OCI-LY1 (cell line): Measurements from ENCODE around the gene TECR.
"Not testable (repeated sequence)": the region's sequence is repeated elsewhere in the genome, so short reads cannot be mapped to it uniquely, and the experiment has no call there.

Source experiments
- H2AFZ ChIP-seq: fragments of 200-600 bp; sonication (generic), shearing (Covaris generic); 2 replicates; pipeline ENCODE4 v1.6.0; 2014; ENCODE audit warnings: antibody characterized with exemption, mild to moderate bottlenecking, low read length
- H3F3A ChIP-seq: fragments of 200-600 bp; sonication (generic), shearing (Covaris generic); 2 replicates; pipeline ENCODE4 v1.6.0; 2014; ENCODE audit warnings: mild to moderate bottlenecking, antibody characterized with exemption, low read length, moderate library complexity; ENCODE audit not compliant: insufficient read depth
- H3K27ac ChIP-seq: fragments of 200-600 bp; sonication (generic); 2 replicates; pipeline ENCODE4 v1.5.1; 2014; ENCODE audit warnings: low read length, mixed run types, mild to moderate bottlenecking, low read depth; ENCODE audit not compliant: poor library complexity, severe bottlenecking
- H3K27me3 ChIP-seq: fragments of 200-600 bp; sonication (generic); 2 replicates; pipeline ENCODE4 v1.6.0; 2014; ENCODE audit warnings: antibody characterized with exemption, mild to moderate bottlenecking, low read length, moderate library complexity; ENCODE audit not compliant: insufficient read depth
- H3K36me3 ChIP-seq: fragments of 200-600 bp; sonication (generic); 2 replicates; pipeline ENCODE4 v1.6.1; 2014; ENCODE audit warnings: mild to moderate bottlenecking, antibody characterized with exemption, low read length, moderate library complexity, mixed read lengths; ENCODE audit not compliant: insufficient read depth
- H3K4me1 ChIP-seq: fragments of 200-600 bp; sonication (generic); 2 replicates; pipeline ENCODE4 v1.5.1; 2014; ENCODE audit warnings: mild to moderate bottlenecking, low read length, moderate library complexity; ENCODE audit not compliant: insufficient read depth, severe bottlenecking
- H3K4me2 ChIP-seq: fragments of 200-600 bp; sonication (generic), shearing (Covaris generic); 2 replicates; pipeline ENCODE4 v1.6.1; 2014; ENCODE audit warnings: low read length
- H3K4me3 ChIP-seq: fragments of 200-600 bp; sonication (generic); 2 replicates; pipeline ENCODE4 v1.5.1; 2014; ENCODE audit warnings: low read length, low read depth, mild to moderate bottlenecking, mixed read lengths; ENCODE audit not compliant: poor library complexity, severe bottlenecking
- H3K79me2 ChIP-seq: fragments of 200-600 bp; shearing (Covaris generic); 2 replicates; pipeline ENCODE4 v1.6.1; 2016; ENCODE audit warnings: mixed run types, low read length, mixed read lengths; ENCODE audit not compliant: insufficient read depth
- H3K9ac ChIP-seq: fragments of 200-600 bp; sonication (generic), shearing (Covaris generic); 2 replicates; pipeline ENCODE4 v1.6.1; 2014; ENCODE audit warnings: mild to moderate bottlenecking, low read length, mixed read lengths
- H3K9me2 ChIP-seq: fragments of 200-600 bp; sonication (generic), shearing (Covaris generic); 2 replicates; pipeline ENCODE4 v1.6.1; 2014; ENCODE audit warnings: low read depth, mild to moderate bottlenecking, low read length, mixed read lengths
- H3K9me3 ChIP-seq: fragments of 200-600 bp; shearing (Covaris generic); 2 replicates; pipeline ENCODE4 v1.6.1; 2014; ENCODE audit warnings: low read length, mixed read lengths
- H4K20me1 ChIP-seq: fragments of 200-600 bp; sonication (generic), shearing (Covaris generic); 2 replicates; pipeline ENCODE4 v1.6.0; 2016; ENCODE audit warnings: mild to moderate bottlenecking, low read length; ENCODE audit not compliant: insufficient read depth
- EZH2 ChIP-seq: fragments of 200-600 bp; sonication (generic), shearing (Covaris generic); IDR thresholded peaks from 2 replicates; pipeline ENCODE4 v1.8.0; 2017; ENCODE audit warnings: borderline replicate concordance, mixed run types, mild to moderate bottlenecking, antibody characterized with exemption, low read length, moderate library complexity, mixed read lengths
- TF ChIP-seq, protein P1 (sequence below): fragments of 200-600 bp; sonication (generic), shearing (Covaris generic); IDR thresholded peaks from 2 replicates; pipeline ENCODE4 v1.5.1; 2017; ENCODE audit warnings: mild to moderate bottlenecking, antibody characterized with exemption, low read length, moderate library complexity, mixed read lengths

TECR gene

DNA sequence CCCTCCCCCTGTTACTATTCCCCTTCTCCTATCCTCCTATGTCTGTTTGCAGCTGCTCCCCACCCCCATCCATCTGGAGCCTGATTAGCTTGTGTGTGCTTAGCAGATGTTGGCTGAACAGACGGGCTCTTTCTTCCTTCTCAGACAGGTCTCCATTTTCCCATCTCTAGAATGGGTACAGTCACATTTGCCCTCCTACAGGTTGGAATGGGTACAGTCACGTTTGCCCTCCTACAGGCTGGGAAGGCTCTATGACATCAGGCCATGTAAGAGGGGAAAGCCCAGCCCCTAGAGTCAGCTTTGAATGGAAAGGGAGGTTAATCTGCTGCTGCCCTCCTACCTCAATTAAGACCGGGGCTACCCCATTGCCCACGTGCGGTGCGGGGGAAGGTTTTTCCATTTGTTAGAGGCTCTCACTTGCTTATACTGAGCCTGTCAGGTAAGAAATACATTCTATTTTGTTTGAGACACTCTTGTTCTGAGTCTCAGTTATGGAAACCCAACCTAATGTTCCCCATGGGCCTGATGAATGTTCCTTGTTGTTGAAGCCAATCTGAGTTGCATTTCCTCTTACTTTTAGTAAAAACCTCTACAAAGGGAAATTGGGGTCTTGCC, 51.3 kb downstream of the TECR start:
- Histone ChIP-seq H3K4me3 (no peak overlapping the region), H3K9ac (no peak overlapping the region), H3K9me2 (no peaks in the 10 kb centered on the region), H3K27me3 (no peaks in the 10 kb centered on the region), H3K9me3 (no peaks in the 10 kb centered on the region), H3K27ac (peak overlapping the region; percentile 85), H3K36me3 (no peaks in the 10 kb centered on the region; the same call in 1 of the 2 replicates), H3K4me2 (no peak overlapping the region), H3K79me2 (peaks cover 8% of the 10 kb centered on the region; the same call in 1 of the 2 replicates), H3F3A (no peaks in the 10 kb centered on the region), H3K4me1 (peaks cover 30% of the 10 kb centered on the region), H2AFZ (no peak overlapping the region; the same call in 1 of the 2 replicates), H4K20me1 (no peaks in the 10 kb centered on the region)
- no peak for TF ChIP-seq EZH2
- TF ChIP-seq, protein P1, sequence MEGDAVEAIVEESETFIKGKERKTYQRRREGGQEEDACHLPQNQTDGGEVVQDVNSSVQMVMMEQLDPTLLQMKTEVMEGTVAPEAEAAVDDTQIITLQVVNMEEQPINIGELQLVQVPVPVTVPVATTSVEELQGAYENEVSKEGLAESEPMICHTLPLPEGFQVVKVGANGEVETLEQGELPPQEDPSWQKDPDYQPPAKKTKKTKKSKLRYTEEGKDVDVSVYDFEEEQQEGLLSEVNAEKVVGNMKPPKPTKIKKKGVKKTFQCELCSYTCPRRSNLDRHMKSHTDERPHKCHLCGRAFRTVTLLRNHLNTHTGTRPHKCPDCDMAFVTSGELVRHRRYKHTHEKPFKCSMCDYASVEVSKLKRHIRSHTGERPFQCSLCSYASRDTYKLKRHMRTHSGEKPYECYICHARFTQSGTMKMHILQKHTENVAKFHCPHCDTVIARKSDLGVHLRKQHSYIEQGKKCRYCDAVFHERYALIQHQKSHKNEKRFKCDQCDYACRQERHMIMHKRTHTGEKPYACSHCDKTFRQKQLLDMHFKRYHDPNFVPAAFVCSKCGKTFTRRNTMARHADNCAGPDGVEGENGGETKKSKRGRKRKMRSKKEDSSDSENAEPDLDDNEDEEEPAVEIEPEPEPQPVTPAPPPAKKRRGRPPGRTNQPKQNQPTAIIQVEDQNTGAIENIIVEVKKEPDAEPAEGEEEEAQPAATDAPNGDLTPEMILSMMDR: peak; percentile 30; the same call in 1 of the 2 replicates

DNA sequence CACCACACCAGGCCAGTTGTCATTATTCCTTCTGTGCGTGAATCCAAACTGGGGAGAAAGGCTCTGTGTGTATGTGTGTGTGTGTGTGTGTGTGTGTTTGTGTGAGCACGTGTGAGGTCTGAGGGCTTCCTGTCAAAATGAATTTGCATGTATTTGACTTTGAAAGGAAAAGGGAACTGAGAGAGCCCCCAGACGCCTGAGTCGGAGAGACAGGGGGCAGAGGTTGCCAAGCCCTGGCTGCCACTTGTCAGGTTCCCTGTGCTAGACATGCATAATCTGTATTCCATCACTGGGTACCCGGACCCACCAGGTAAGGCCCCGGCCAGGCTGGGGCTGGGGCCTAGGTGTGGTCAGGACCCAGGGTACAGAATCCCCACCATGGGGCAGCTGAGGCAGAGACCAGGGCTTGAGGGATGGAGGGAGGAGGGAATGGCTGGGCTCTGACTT, 53.5 kb downstream of the TECR start, which contains the start of gene CLEC17A:
TSS of gene CLEC17A (plus strand) at position 191 of the 447 bp plus-strand sequence. CDS start at position 268, 77 bp downstream.
- H3K4me2 ChIP-seq: peak within 1 kb of the TSS; percentile 56
- H3K9me3 ChIP-seq: no peaks in the 10 kb centered on the region
- TF ChIP-seq EZH2: no peak
- TF ChIP-seq, protein P1: no peak
- H3K79me2 ChIP-seq: peaks cover 8% of the 10 kb centered on the region; the same call in 1 of the 2 replicates
- no peaks in the 10 kb centered on the region for H3F3A ChIP-seq
- H3K4me3 ChIP-seq: peak within 1 kb of the TSS; percentile 66
- H4K20me1 ChIP-seq: no peaks in the 10 kb centered on the region
- H3K27ac ChIP-seq: peak within 1 kb of the TSS; percentile 85
- no peak within 1 kb of the TSS for H2AFZ ChIP-seq
- peak within 1 kb of the TSS; percentile 77 for H3K9ac ChIP-seq
- H3K27me3 ChIP-seq: no peaks in the 10 kb centered on the region
- peaks cover 4% of the 10 kb centered on the region for H3K36me3 ChIP-seq
- peaks cover 21% of the 10 kb centered on the region for H3K4me1 ChIP-seq
- no peaks in the 10 kb centered on the region for H3K9me2 ChIP-seq

DNA sequence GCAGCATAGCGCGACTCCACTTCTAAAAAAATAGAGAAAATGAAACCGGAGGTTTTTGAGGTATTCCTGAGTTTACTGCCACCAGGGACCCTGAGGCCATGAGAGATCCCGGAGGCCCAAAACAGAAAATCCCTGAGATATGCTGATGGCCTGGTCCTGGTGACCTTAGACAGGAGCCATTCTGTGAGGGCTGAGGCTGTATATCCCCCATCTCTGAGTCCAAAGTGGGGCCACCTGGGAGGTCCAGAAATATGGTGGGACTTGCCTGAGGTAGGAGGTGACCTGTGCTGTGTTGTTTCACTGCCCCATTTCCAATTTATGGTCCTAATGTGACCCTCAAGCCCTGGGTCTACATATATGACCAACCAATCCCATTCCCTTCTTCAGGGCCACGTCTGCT, 55.0 kb downstream of the TECR start:
- not testable (repeated sequence) for H3K9me2 ChIP-seq, H3K36me3 ChIP-seq, H3K79me2 ChIP-seq, H3F3A ChIP-seq, H3K27me3 ChIP-seq, H2AFZ ChIP-seq, H3K9me3 ChIP-seq, H4K20me1 ChIP-seq
- H3K4me2 ChIP-seq: peak overlapping the region; percentile 56
- H3K27ac ChIP-seq: peak overlapping the region; percentile 57
- peaks cover 16% of the 10 kb centered on the region for H3K4me1 ChIP-seq
- H3K4me3 ChIP-seq: peak overlapping the region; percentile 66
- peak overlapping the region; percentile 77 for H3K9ac ChIP-seq

DNA sequence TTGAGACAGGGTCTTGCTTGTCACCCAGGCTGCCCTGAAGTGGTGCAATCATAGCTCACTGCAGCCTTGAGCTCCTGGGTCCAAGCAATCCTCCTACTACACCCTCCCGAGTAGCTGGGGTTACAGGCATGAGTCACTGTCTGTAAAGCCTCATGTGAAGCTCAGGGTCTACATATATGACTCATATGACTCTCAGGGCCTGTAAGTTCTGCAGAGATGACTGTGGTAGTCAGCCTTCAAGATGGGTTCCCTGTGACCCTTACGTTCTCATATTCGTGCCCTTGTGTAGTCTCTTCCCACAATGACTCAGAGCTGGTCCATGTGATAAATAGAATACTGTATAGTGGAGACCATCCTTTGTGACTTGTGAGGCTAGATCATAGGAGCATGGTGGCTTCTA, 55.8 kb downstream of the TECR start:
- not testable (repeated sequence) for H3F3A ChIP-seq, H3K9me3 ChIP-seq, H3K79me2 ChIP-seq, H3K9me2 ChIP-seq, H3K27ac ChIP-seq, H3K36me3 ChIP-seq, H2AFZ ChIP-seq, H4K20me1 ChIP-seq, H3K27me3 ChIP-seq, H3K9ac ChIP-seq
- Histone ChIP-seq H3K4me1 (peaks cover 16% of the 10 kb centered on the region), H3K4me3 (peak overlapping the region; percentile 66), H3K4me2 (peak overlapping the region; percentile 56; the same call in 1 of the 2 replicates)

DNA sequence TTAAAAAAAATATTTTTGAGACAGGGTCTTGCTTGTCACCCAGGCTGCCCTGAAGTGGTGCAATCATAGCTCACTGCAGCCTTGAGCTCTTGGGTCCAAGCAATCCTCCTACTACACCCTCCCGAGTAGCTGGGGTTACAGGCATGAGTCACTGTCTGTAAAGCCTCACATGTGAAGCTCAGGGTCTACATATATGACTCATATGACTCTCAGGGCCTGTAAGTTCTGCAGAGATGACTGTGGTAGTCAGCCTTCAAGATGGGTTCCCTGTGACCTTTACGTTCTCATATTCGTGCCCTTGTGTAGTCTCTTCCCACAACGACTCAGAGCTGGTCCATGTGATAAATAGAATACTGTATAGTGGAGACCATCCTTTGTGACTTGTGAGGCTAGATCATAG, 60.0 kb downstream of the TECR start:
- H4K20me1 ChIP-seq, H3K4me1 ChIP-seq, H3K9ac ChIP-seq, H3K79me2 ChIP-seq, H3K36me3 ChIP-seq, H3K4me2 ChIP-seq, H3K4me3 ChIP-seq, H2AFZ ChIP-seq, H3K27me3 ChIP-seq, H3K9me2 ChIP-seq, H3K27ac ChIP-seq, H3K9me3 ChIP-seq, H3F3A ChIP-seq: not testable (repeated sequence)
